HepG2 (cell line): ENCODE results near the gene MYO18B. TPM values are rescaled to one million over a fixed set of nuclear protein-coding genes. Genes with fewer than 3 reads are reported as not detected.

Experiments
- ATAC-seq: fragments of 200-7000 bp; cut with Tn5 transposase; 3 replicates; pipeline ENCODE4 v1.9.1; 2020; ENCODE audit warnings: mild to moderate bottlenecking, moderate library complexity
- BruUV-seq: library from RNA; stranded (reverse); fragments of 400-500 nt; replicated peaks from 2 replicates; lab custom pipeline; 2021; lab: Mats Ljungman, UMichigan
- CTCF ChIA-PET: fragments of 300-600 bp; formaldehyde crosslinking; extraction: SDS; loops from one replicate; lab custom pipeline; 2021; ENCODE audit warnings: low total read pairs, inconsistent platforms, low intra/inter-chr PET ratio; lab: Yijun Ruan, JAX
- POLR2A ChIA-PET: fragments of 350-600 bp; sonication (Branson Sonifier 250); formaldehyde crosslinking; loops from one replicate; lab custom pipeline; 2020; ENCODE audit warnings: antibody characterized with exemption, inconsistent platforms; lab: Yijun Ruan, JAX
- DNase-seq: peaks from one replicate; pipeline ENCODE4 v3.0.0-alpha.2; 2015; ENCODE audit warnings: low spot score
- FAIRE-seq: peaks from 3 replicates; lab custom pipeline; 2011; peaks lifted over from hg19 to GRCh38; lab: Jason Lieb, UNC
- H2AFZ ChIP-seq: one replicate; pipeline ENCODE4 v1.6.1; 2011; ENCODE audit warnings: low read length, inconsistent platforms
- H3K27ac ChIP-seq: fragments of 300-600 bp; 3 replicates; pipeline ENCODE4 v1.8.0; 2011; ENCODE audit warnings: mixed run types, mild to moderate bottlenecking, mixed read lengths, low read length, inconsistent platforms; ENCODE audit not compliant: insufficient read depth; ENCODE audit errors: extremely low read length
- H3K27me3 ChIP-seq, 2 experiments: fragments of 200-600 bp in 1 of 2; 2 replicates in 1 of 2; 3 replicates in 1 of 2; pipeline versions ENCODE4 v1.6.0 to v1.8.0; 2011; ENCODE audit warnings: low read length in 2 of 2, mild to moderate bottlenecking in 2 of 2, moderate library complexity in 2 of 2, inconsistent platforms in 1 of 2; ENCODE audit not compliant: insufficient read depth in 2 of 2, control insufficient read depth in 1 of 2
- H3K36me3 ChIP-seq, 2 experiments: fragments of 200-600 bp in 1 of 2; replicated peaks in 1 of 2; 2 replicates in 1 of 2; 3 replicates in 1 of 2; pipeline versions ENCODE4 v1.5.1 to v1.8.0; 2011; ENCODE audit warnings: low read length in 2 of 2, inconsistent platforms in 1 of 2; ENCODE audit not compliant: insufficient read depth in 2 of 2, control insufficient read depth in 1 of 2
- H3K4me1 ChIP-seq: 2 replicates; pipeline ENCODE4 v1.5.1; 2012; ENCODE audit warnings: low read length, inconsistent platforms; ENCODE audit not compliant: insufficient read depth
- H3K4me2 ChIP-seq: 2 replicates; pipeline ENCODE4 v1.6.0; 2011; ENCODE audit warnings: low read depth, low read length, inconsistent platforms
- H3K4me3 ChIP-seq, 3 experiments: fragments of 200-600 bp in 1 of 3; sonication (generic), shearing (Covaris generic) in 1 of 3; replicated peaks in 1 of 3; 2 replicates each; pipeline ENCODE4 v1.5.1; 2011 to 2016; ENCODE audit warnings: low read length in 3 of 3, inconsistent platforms in 2 of 3, low read depth in 2 of 3, mild to moderate bottlenecking in 2 of 3, control low read depth in 1 of 3, mixed read lengths in 1 of 3; ENCODE audit not compliant: insufficient read depth in 1 of 3
- H3K79me2 ChIP-seq: one replicate; pipeline ENCODE4 v1.6.1; 2011; ENCODE audit warnings: low read length, inconsistent platforms; ENCODE audit not compliant: insufficient read depth
- H3K9ac ChIP-seq: 2 replicates; pipeline ENCODE4 v1.6.0; 2011; ENCODE audit warnings: mild to moderate bottlenecking, low read depth, low read length, inconsistent platforms; ENCODE audit not compliant: insufficient read depth
- H3K9me3 ChIP-seq: 2 replicates; pipeline ENCODE4 v1.5.1; 2012; ENCODE audit warnings: mild to moderate bottlenecking, low read length
- H4K20me1 ChIP-seq: 2 replicates; pipeline ENCODE4 v1.6.0; 2011; ENCODE audit warnings: inconsistent platforms, mild to moderate bottlenecking, low read length, moderate library complexity; ENCODE audit not compliant: insufficient read depth
- ARNT2 ChIP-seq: sonication (generic); formaldehyde crosslinking; IDR thresholded peaks from 2 replicates; pipeline ENCODE4 v1.8.0; 2022; ENCODE audit warnings: mild to moderate bottlenecking, low read depth, missing genetic modification reagents, moderate library complexity
- CTCF ChIP-seq: sonication (generic); formaldehyde crosslinking; IDR thresholded peaks from 2 replicates; pipeline ENCODE4 v1.5.0; 2020; ENCODE audit warnings: mild to moderate bottlenecking, missing genetic modification reagents, moderate library complexity
- MNT ChIP-seq: fragments of 450-650 bp; IDR thresholded peaks from 2 replicates; pipeline ENCODE4 v1.6.1; 2016
- PCBP2 ChIP-seq: fragments of 200-400 bp; formaldehyde crosslinking; optimal IDR thresholded peaks from 2 replicates; pipeline ENCODE3; 2018; ENCODE audit warnings: low read length, low read depth; ENCODE audit not compliant: poor library complexity, severe bottlenecking
- PPARG ChIP-seq: conservative IDR thresholded peaks from 2 replicates; pipeline ENCODE4 v1.6.1; 2016; ENCODE audit warnings: missing biosample characterization, missing genetic modification reagents
- RAD21 ChIP-seq: fragments of 450-650 bp; formaldehyde crosslinking; IDR thresholded peaks from 2 replicates; pipeline ENCODE4 v1.5.0; 2020; ENCODE audit warnings: mild to moderate bottlenecking
- STAG1 ChIP-seq: sonication (generic); formaldehyde crosslinking; IDR thresholded peaks from 2 replicates; pipeline ENCODE4 v1.4.0; 2020; ENCODE audit warnings: missing genetic modification reagents
- TEAD3 ChIP-seq: optimal IDR thresholded peaks from 2 replicates; pipeline ENCODE3; 2016; ENCODE audit warnings: borderline replicate concordance
- ZNF101 ChIP-seq: sonication (generic); formaldehyde crosslinking; IDR thresholded peaks from 2 replicates; pipeline ENCODE4 v1.4.0; 2020; ENCODE audit warnings: mild to moderate bottlenecking, low read depth, missing genetic modification reagents, borderline replicate concordance
- ZNF615 ChIP-seq: sonication (generic); formaldehyde crosslinking; IDR thresholded peaks from 2 replicates; pipeline ENCODE4 v1.5.0; 2020; ENCODE audit warnings: mild to moderate bottlenecking, missing genetic modification reagents, borderline replicate concordance
- ZSCAN29 ChIP-seq: sonication (generic); formaldehyde crosslinking; conservative IDR thresholded peaks from 2 replicates; pipeline ENCODE4 v1.4.0; 2020; ENCODE audit warnings: mild to moderate bottlenecking, missing genetic modification reagents
- WGBS: methylation state at CpG from one replicate; pipeline ENCODE4 v1.1.6; 2017; ENCODE audit warnings: low lambda C conversion rate; 5-methylcytosine and 5-hydroxymethylcytosine counted together
- in situ Hi-C: cut with HindIII; loops from 2 replicates; pipeline ENCODE4 v1.10.0; 2017; ENCODE audit warnings: low pct_unique_long_range_greater_than_20kb; ENCODE audit not compliant: extremely low pct_ligation_motif_present
- intact Hi-C: fragments of 100-400 bp; cut with micrococcal nuclease; formaldehyde crosslinking; loops from one replicate; pipeline ENCODE4 v1.10.0; 2022; ENCODE audit not compliant: unreplicated experiment
- polyA plus RNA-seq, 8 experiments: library from polyadenylated mRNA; depleted of rRNA in 3 of 8; stranded (reverse) in 7 of 8; unstranded in 1 of 8; fragments of >200 nt; fragmentation: Illumina TruSeq in 4 of 8; extraction: Trizol in 4 of 8; gene quantifications; 2 replicates each; pipeline versions ENCODE4 v1.2.1 to v1.2.3, GENCODE V29; 2011 to 2016; ENCODE audit warnings: low read depth in 4 of 8, missing spikeins in 1 of 8, mixed read lengths in 1 of 8; ENCODE audit not compliant: insufficient read depth in 1 of 8
- total RNA-seq, 5 experiments: library from RNA; depleted of rRNA; stranded (reverse); fragments of >200 nt; fragmentation: Illumina TruSeq; extraction: Trizol; gene quantifications; 2 replicates each; pipeline ENCODE4 v1.2.3, GENCODE V29; 2016; ENCODE audit warnings: low read depth in 1 of 5
- TF ChIP-seq, protein P1 (sequence below), 2 experiments: fragments of 450-650 bp in 1 of 2; sonication (generic) in 1 of 2; formaldehyde crosslinking in 1 of 2; IDR thresholded peaks; 2 replicates each; pipeline versions ENCODE4 v1.6.1 to v1.8.0; 2016 to 2022; ENCODE audit warnings: antibody characterized with exemption in 1 of 2, mild to moderate bottlenecking in 1 of 2, missing genetic modification reagents in 1 of 2

MYO18B gene
- total and polyA plus RNA-seq, 2 of the 13 experiments (the other 11 are each of a cell fraction or from before 2014, with no cell fraction given), result 0.01 TPM; not detected in 1

DNA sequence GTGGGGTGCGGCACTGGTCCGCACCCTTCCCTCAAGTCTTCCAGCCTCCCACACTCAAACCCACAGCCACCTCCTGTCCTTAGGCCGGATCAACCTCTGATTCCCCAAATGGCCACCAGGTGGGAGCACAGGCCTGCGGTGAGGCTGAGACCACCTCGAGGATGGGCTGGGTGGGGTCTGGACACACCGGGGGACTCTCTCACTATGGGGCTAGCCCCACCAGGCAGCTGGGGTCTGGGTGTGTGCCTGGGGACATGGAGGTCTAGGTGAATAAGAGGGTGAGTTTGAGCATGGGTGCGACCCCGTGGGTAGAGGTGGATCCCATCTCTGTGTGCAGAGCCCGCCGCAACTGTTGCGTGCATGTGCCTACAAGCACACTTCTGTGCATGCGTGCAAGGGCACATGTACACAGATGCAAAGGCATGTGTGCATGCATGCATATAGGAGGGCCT is 32.6 kb downstream of the MYO18B start:
- CTCF ChIA-PET, result interaction anchor here (1.9 to 3.0 kb wide), 2 partner anchors 312 to 556 kb away, joined by 13 to 32 read pairs; no protein-coding TSS in a partner anchor
- FAIRE-seq (no peak), DNase-seq (no peak), ATAC-seq (peak; percentile 77)
- H3K36me3 ChIP-seq, result no peaks in the 10 kb centered on the region
- H3K9me3 ChIP-seq, result no peaks in the 10 kb centered on the region
- WGBS, result 0% methylated on average over 2 of the region's 12 CpGs
- no peak overlapping the region for H3K9ac ChIP-seq
- no peaks in the 10 kb centered on the region for H4K20me1 ChIP-seq
- peaks cover 2 to 18% of the 10 kb centered on the region in 2 experiments; a peak in 3 of 5 replicates for H3K27me3 ChIP-seq
- H3K79me2 ChIP-seq, result no peaks in the 10 kb centered on the region
- H3K4me3 ChIP-seq, result no peak overlapping the region
- intact Hi-C loops, result loop anchor here (5.0 kb wide), 2 partner anchors 72 to 232 kb away; no protein-coding TSS in a partner anchor
- H3K4me2 ChIP-seq, result no peak overlapping the region
- H3K4me1 ChIP-seq, result 0 out of 2 replicates have a peak, but pooled peaks cover 6% of the 10 kb centered on the region
- no TSS peak for BruUV-seq
- H2AFZ ChIP-seq, result no peak overlapping the region
- H3K27ac ChIP-seq, result no peak overlapping the region
- in situ Hi-C loops, result loop anchor here (5.0 kb wide), 2 partner anchors 312 to 558 kb away; no protein-coding TSS in a partner anchor
- POLR2A ChIA-PET, result no interaction called here
- TF ChIP-seq ZNF615 (CRISPR knock-in tag) (no peak), ARNT2 (CRISPR knock-in tag) (no peak), PCBP2 (no peak), PPARG (CRISPR knock-in tag) (no peak), CTCF (peak; percentile 91), ZSCAN29 (no peak), TEAD3 (CRISPR knock-in tag) (no peak), STAG1 (CRISPR knock-in tag) (peak; percentile 82), RAD21 (peak; percentile 60), ZNF101 (CRISPR knock-in tag) (no peak), MNT (peak; percentile 62)
- TF ChIP-seq, protein P1, sequence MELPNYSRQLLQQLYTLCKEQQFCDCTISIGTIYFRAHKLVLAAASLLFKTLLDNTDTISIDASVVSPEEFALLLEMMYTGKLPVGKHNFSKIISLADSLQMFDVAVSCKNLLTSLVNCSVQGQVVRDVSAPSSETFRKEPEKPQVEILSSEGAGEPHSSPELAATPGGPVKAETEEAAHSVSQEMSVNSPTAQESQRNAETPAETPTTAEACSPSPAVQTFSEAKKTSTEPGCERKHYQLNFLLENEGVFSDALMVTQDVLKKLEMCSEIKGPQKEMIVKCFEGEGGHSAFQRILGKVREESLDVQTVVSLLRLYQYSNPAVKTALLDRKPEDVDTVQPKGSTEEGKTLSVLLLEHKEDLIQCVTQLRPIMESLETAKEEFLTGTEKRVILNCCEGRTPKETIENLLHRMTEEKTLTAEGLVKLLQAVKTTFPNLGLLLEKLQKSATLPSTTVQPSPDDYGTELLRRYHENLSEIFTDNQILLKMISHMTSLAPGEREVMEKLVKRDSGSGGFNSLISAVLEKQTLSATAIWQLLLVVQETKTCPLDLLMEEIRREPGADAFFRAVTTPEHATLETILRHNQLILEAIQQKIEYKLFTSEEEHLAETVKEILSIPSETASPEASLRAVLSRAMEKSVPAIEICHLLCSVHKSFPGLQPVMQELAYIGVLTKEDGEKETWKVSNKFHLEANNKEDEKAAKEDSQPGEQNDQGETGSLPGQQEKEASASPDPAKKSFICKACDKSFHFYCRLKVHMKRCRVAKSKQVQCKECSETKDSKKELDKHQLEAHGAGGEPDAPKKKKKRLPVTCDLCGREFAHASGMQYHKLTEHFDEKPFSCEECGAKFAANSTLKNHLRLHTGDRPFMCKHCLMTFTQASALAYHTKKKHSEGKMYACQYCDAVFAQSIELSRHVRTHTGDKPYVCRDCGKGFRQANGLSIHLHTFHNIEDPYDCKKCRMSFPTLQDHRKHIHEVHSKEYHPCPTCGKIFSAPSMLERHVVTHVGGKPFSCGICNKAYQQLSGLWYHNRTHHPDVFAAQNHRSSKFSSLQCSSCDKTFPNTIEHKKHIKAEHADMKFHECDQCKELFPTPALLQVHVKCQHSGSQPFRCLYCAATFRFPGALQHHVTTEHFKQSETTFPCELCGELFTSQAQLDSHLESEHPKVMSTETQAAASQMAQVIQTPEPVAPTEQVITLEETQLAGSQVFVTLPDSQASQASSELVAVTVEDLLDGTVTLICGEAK (IDR thresholded peaks at IDR 0.05), result no peak
- TF ChIP-seq, protein P1 (CRISPR knock-in tag; IDR thresholded peaks at IDR 0.05), result no peak
